ENCODE results near the gene UBAC1.

GRCh38 chr9:135929656-135930445, 31.3 kb downstream of the UBAC1 start:
- TF ChIP-seq POLR2AphosphoS5 (IDR thresholded peaks at IDR 0.05; ENCODE audit: low read depth, low read length) = no peak
- no peak for TF ChIP-seq TAF1 (IDR thresholded peaks at IDR 0.05; ENCODE audit: borderline replicate concordance, insufficient read depth, low read length)
- TF ChIP-seq REST (IDR thresholded peaks at IDR 0.05; ENCODE audit: insufficient read depth in 1 of 2, low read depth in 2 of 2, low read length in 2 of 2) = no peak
- no peak for TF ChIP-seq SIN3A (IDR thresholded peaks at IDR 0.05; ENCODE audit: borderline replicate concordance, insufficient read depth, low read length)
- TF ChIP-seq FOXP2 (optimal IDR thresholded peaks at IDR 0.05; ENCODE audit: borderline replicate concordance, extremely low read depth, extremely low read length, insufficient read depth) = no peak

All from PFSK-1 (cell line).